OCI-LY7 (cell line): ENCODE measurements around the gene STEAP1. TPM values are rescaled to one million over a fixed set of nuclear protein-coding genes. Genes with fewer than 3 reads are reported as not detected.

Source experiments
- BruUV-seq: library from RNA; stranded (reverse); fragments of 400-500 nt; replicated peaks from 2 replicates; lab custom pipeline; 2021; lab: Mats Ljungman, UMichigan
- CTCF ChIA-PET: fragments of 300-600 bp; sonication (Branson Sonifier 250); formaldehyde crosslinking; loops from one replicate; lab custom pipeline; 2022; ENCODE audit warnings: antibody characterized with exemption; ENCODE audit not compliant: unreplicated experiment; lab: Charles Lee
- POLR2A ChIA-PET: fragments of 300-600 bp; sonication (Branson Sonifier 250); formaldehyde crosslinking; loops from one replicate; lab custom pipeline; 2022; ENCODE audit warnings: antibody characterized with exemption; lab: Charles Lee
- DNase-seq: peaks from one replicate; pipeline ENCODE4 v3.0.0-alpha.2; 2015; ENCODE audit warnings: low spot score
- H2AFZ ChIP-seq: fragments of 200-600 bp; sonication (generic), shearing (Covaris generic); 2 replicates; pipeline ENCODE4 v1.6.1; 2014; ENCODE audit warnings: mild to moderate bottlenecking, antibody characterized with exemption, low read length, moderate library complexity
- H3K27ac ChIP-seq: fragments of 200-600 bp; sonication (generic); 2 replicates; pipeline ENCODE4 v1.5.1; 2014; ENCODE audit warnings: mixed run types, low read depth, mild to moderate bottlenecking, moderate library complexity, low read length, inconsistent platforms; ENCODE audit not compliant: poor library complexity, severe bottlenecking
- H3K36me3 ChIP-seq: fragments of 200-600 bp; sonication (generic); 2 replicates; pipeline ENCODE4 v1.6.1; 2014; ENCODE audit warnings: mild to moderate bottlenecking, antibody characterized with exemption, low read length, moderate library complexity, mixed read lengths; ENCODE audit not compliant: insufficient read depth
- H3K4me1 ChIP-seq: fragments of 200-600 bp; sonication (generic); 2 replicates; pipeline ENCODE4 v1.5.1; 2014; ENCODE audit warnings: mild to moderate bottlenecking, low read length; ENCODE audit not compliant: insufficient read depth, poor library complexity, severe bottlenecking
- H3K4me2 ChIP-seq: fragments of 200-600 bp; sonication (generic); 2 replicates; pipeline ENCODE4 v1.6.1; 2014; ENCODE audit warnings: mild to moderate bottlenecking, low read length
- H3K4me3 ChIP-seq: fragments of 200-600 bp; sonication (generic); 2 replicates; pipeline ENCODE4 v1.5.1; 2014; ENCODE audit warnings: mild to moderate bottlenecking, low read depth, low read length; ENCODE audit not compliant: poor library complexity, severe bottlenecking
- H3K79me2 ChIP-seq: fragments of 200-600 bp; sonication (generic); 2 replicates; pipeline ENCODE4 v1.6.1; 2016; ENCODE audit warnings: low read depth, mild to moderate bottlenecking, low read length, moderate library complexity, mixed read lengths; ENCODE audit not compliant: insufficient read depth
- H3K9me2 ChIP-seq: fragments of 200-600 bp; sonication (generic); 2 replicates; pipeline ENCODE4 v1.6.1; 2016; ENCODE audit warnings: mild to moderate bottlenecking, low read length, mixed read lengths; ENCODE audit not compliant: insufficient read depth
- H3K9me3 ChIP-seq: fragments of 200-600 bp; sonication (generic); 2 replicates; pipeline ENCODE4 v1.6.1; 2014; ENCODE audit warnings: mild to moderate bottlenecking, mixed run types, low read length, mixed read lengths
- H4K20me1 ChIP-seq: fragments of 200-600 bp; sonication (generic); 2 replicates; pipeline ENCODE4 v1.6.1; 2014; ENCODE audit warnings: mild to moderate bottlenecking, antibody characterized with exemption, low read length, moderate library complexity, mixed read lengths; ENCODE audit not compliant: insufficient read depth
- CTCF ChIP-seq: fragments of 200-600 bp; sonication (generic); conservative IDR thresholded peaks from 2 replicates; pipeline ENCODE4 v1.5.1; 2014; ENCODE audit warnings: mild to moderate bottlenecking, antibody characterized with exemption, low read length, moderate library complexity, mixed read lengths
- EZH2phosphoT487 ChIP-seq: fragments of 200-600 bp; sonication (generic); IDR thresholded peaks from 2 replicates; pipeline ENCODE4 v1.6.1; 2018; ENCODE audit warnings: low read depth, borderline replicate concordance, mild to moderate bottlenecking, mixed run types, antibody characterized with exemption, low read length, moderate library complexity, mixed read lengths
- intact Hi-C: fragments of 100-400 bp; cut with micrococcal nuclease; formaldehyde crosslinking; loops from one replicate; pipeline ENCODE4 v1.10.0; 2022; ENCODE audit not compliant: unreplicated experiment
- total RNA-seq, 2 experiments: library from RNA; depleted of rRNA in 1 of 2; stranded (reverse); fragments of >200 nt in 1 of 2; shearing (Covaris generic) in 1 of 2; gene quantifications; 2 replicates each; pipeline ENCODE4 v1.2.3, GENCODE V29; 2014 to 2022

The STEAP1 gene
- total RNA-seq, 2 experiments from 2014 or later, result not detected

GRCh38 chr7:90207956-90208355 lies 53.7 kb downstream of the STEAP1 start:
- ChIA-PET POLR2A (no interaction called here), CTCF (no interaction called here)
- intact Hi-C loops, result no loop called here
- Histone ChIP-seq H3K4me1 (no peaks in the 10 kb centered on the region), H4K20me1 (no peaks in the 10 kb centered on the region), H3K36me3 (no peaks in the 10 kb centered on the region), H3K79me2 (no peaks in the 10 kb centered on the region), H3K9me3 (no peaks in the 10 kb centered on the region), H3K4me2 (no peak overlapping the region), H3K9me2 (no peaks in the 10 kb centered on the region), H2AFZ (no peak overlapping the region), H3K27ac (no peak overlapping the region), H3K4me3 (no peak overlapping the region)
- no peak for DNase-seq
- no TSS peak for BruUV-seq
- no peak for TF ChIP-seq EZH2phosphoT487
- no peak for TF ChIP-seq CTCF

GRCh38 chr7:90209776-90210175 lies 55.5 kb downstream of the STEAP1 start:
- Histone ChIP-seq H3K4me2 (no peak overlapping the region), H3K4me3 (no peak overlapping the region), H3K36me3 (no peaks in the 10 kb centered on the region), H2AFZ (no peak overlapping the region), H4K20me1 (no peaks in the 10 kb centered on the region), H3K9me3 (no peaks in the 10 kb centered on the region), H3K79me2 (no peaks in the 10 kb centered on the region), H3K9me2 (no peaks in the 10 kb centered on the region), H3K4me1 (no peaks in the 10 kb centered on the region), H3K27ac (no peak overlapping the region)
- no TSS peak for BruUV-seq
- CTCF ChIA-PET, result no interaction called here
- TF ChIP-seq EZH2phosphoT487 (no peak), CTCF (no peak)
- POLR2A ChIA-PET, result interaction anchor here (0.6 kb wide), 1 partner anchor 330 kb away, joined by 3 read pairs; no protein-coding TSS in a partner anchor
- DNase-seq, result no peak
- intact Hi-C loops, result no loop called here

- H3K9me3 ChIP-seq, result no peaks in the 10 kb centered on the region
- H3K4me2 ChIP-seq, result no peak overlapping the region
- no peaks in the 10 kb centered on the region for H3K4me1 ChIP-seq
- no peaks in the 10 kb centered on the region for H3K79me2 ChIP-seq
- no peak overlapping the region for H2AFZ ChIP-seq
- no peaks in the 10 kb centered on the region for H3K9me2 ChIP-seq
- no peak for DNase-seq
- TF ChIP-seq CTCF (no peak), EZH2phosphoT487 (no peak)
- H3K36me3 ChIP-seq, result no peaks in the 10 kb centered on the region
- H4K20me1 ChIP-seq, result no peaks in the 10 kb centered on the region
- H3K4me3 ChIP-seq, result no peak overlapping the region
- no TSS peak for BruUV-seq
- intact Hi-C loops, result no loop called here
- POLR2A ChIA-PET, result interaction anchor here (0.6 kb wide), 1 partner anchor 331 kb away, joined by 3 read pairs; no protein-coding TSS in a partner anchor
- CTCF ChIA-PET, result no interaction called here
- no peak overlapping the region for H3K27ac ChIP-seq
Observed at GRCh38 chr7:90210475-90210874, 56.2 kb downstream of the STEAP1 start.
